HG03442 (cell line): ENCODE measurements around the gene ZNF334.

Experiments
- ATAC-seq: cut with Tn5 transposase; IDR thresholded peaks from one replicate; pipeline ENCODE4 v1.9.1; 2021; ENCODE audit warnings: mild to moderate bottlenecking, moderate library complexity; ENCODE audit not compliant: unreplicated experiment

The ZNF334 gene

GRCh38 chr20:46488451-46488850, 24.9 kb downstream of the ZNF334 start:
- no peak for ATAC-seq

GRCh38 chr20:46487628-46488027, 25.7 kb downstream of the ZNF334 start:
- ATAC-seq = no peak

DNA sequence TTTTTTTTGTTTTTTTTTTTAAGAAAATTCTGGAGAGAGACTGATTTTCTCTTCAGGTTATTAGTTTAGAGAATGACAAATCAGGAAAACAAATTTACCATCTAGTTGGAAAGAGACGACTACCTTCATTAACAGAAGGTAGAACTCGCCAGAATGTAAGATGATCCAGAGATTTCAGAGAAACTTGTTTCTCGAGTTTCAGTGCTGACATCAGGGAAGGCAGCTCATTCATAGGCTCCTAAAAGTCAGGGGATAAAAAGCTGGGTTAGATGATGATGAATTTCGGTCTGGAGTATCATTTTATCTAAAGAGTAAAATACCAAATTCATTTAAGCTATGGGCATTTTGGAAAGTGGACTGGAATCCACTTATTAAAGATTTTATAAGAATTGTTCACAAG, 27.9 kb downstream of the ZNF334 start:
- no peak for ATAC-seq

DNA sequence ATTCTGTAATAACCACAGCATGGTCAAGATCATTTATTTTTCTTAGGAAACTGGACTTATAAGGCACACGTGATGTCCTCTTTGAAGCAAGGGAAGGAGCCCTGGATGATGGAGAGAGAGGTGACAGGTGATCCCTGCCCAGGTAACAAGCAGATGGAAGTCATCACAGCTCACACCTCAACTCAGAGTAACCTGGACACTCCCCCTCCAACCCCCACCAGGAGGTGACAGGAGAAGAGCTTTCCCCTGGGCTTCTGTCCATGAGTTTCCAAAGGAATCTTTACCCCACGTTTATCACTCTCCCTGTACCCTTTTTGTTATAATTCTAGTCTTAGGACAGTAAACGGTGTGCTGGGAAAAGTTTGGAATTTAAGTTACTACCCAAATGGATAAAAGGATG, 28.4 kb downstream of the ZNF334 start:
- ATAC-seq = no peak

DNA sequence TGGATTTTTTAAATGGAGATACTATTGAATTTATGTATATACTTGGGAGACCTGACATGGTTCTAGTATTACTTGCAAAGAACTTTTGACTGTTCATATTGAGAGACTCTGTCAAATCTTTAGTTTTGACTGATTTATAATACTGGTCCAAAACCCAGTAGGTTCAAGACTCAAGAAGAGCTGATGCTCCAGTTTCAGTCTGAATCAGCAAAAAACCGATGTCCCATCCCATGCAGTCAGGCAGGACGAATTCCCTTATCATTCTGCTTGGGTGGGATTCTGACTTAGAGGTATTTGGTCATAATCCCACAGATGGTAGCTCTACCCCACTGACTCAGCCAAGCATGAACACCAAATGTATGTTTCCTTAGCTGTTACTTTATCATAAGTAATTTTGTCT, 29.5 kb downstream of the ZNF334 start:
- ATAC-seq = no peak

DNA sequence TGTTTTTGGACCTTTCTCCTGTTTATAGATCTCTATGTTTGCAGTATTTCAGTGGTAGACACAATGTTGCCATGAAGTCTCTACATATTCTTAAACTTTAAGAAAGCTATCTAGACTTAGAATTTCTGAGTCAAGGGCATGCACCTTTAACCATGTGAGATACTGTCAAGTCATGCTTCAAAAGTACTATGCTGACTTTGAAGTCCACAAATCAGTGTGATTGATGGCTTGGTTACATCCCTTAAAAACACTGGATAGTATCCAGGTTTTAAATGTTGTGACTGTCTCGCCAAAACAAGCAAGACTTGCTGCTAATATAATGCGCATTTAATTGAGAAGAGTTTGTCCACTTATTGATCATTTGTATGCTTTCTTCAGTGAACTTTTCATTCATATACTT, 30.5 kb downstream of the ZNF334 start:
- no peak for ATAC-seq

GRCh38 chr20:46477640-46478039, 35.7 kb downstream of the ZNF334 start:
- no peak for ATAC-seq

- no peak for ATAC-seq
Observed at GRCh38 chr20:46477225-46477624, 36.1 kb downstream of the ZNF334 start.

DNA sequence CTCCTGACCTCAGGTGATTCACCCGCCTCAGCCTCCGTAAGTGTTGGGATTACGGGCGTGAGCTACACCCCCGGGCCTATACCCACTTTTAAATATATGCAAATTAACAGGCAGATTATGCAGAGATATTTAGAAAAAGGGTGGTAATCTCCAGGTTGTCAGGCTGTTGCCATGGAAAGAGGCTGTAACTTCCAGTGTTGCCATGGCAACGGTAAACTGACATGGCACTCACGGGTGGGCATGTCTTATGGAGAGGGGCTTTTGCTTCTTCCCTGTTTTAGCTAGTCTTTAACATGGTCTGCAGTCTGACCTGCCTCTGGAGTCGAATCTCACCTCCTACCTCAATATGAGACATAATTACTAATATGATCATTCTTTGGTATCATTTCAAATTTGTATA, 44.9 kb downstream of the ZNF334 start:
- no peak for ATAC-seq

- ATAC-seq = no peak
Observed at GRCh38 chr20:46464451-46464850, 48.9 kb downstream of the ZNF334 start.

DNA sequence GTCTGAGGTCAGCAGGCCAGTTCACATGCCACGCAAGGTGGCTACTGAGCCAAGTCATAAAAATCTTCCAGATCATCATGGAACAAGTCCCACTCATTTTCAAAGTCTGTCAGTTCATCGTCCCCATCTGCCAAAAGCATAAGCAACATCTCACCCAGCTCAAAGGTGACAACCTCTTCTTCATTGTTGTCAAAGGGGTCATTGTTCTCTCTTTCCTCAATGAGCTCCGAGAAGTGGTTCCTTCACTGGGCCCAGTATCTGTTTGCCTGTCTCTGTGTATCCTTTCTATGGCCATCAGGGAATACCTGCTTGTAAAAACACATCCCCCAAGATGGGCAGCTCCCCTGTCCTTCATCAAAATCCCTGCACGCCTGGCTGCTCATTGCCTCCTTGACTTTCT, 49.5 kb downstream of the ZNF334 start:
- no peak for ATAC-seq

DNA sequence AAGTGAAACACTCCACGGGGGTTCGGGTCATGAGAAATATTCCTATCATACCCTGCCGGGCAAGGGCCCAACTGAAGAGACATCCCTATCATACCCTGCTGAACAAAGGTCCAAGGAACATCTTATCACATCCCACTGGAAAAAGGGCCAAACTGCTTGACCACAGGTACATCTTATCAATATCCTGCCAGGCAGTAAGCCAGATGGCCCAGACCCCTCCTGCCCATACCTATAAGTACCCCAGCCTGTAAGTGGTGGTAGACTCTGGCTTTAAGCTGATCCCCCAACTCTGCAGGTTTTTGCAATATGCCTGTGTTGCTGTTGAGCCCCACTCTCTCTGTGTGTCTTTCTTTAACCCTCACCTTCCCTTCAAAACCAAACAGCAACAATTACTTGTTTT, 51.6 kb downstream of the ZNF334 start:
- no peak for ATAC-seq

DNA sequence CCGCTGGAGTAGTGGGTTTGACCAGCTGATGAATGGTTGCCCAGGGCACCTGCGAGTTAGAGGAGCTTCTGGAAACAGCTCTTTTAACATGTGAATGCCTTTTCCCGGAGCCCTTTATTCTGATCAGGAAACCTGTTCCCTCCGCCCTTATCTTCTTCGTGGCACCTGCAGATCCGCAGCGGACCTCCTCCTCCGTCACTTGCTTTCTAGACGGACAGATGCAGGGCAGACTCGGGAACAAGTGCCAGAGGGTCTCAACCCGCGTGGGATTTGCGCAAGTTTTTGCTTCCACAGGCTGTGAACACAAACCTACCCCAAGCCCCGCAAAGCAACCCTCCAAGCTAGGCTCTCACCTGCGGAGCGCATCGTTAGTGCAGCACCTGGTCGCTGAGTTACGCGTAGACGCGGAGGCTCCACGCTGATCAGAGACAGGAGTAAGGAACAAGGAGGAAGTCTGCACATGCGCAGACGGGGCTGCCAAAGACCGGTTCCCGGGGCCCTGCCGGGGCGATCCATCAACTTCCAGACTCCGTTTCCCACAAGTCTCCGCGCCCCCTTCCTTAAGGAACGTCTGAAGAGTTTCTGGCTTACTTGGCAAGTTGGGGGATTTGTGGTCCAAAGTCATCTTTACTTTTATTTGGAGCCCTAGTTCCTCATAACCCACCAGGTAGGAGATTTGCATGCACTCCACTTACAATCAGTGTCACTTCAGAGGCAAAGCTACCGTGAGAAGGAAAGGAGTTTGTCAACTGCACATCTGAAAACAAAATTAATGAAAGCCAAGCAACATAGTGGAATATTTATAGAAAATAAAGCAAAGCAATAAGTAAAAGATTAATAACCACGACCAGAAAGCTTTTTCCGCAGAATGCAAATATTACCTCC, 54.3 kb downstream of the ZNF334 start:
- ATAC-seq = no peak

DNA sequence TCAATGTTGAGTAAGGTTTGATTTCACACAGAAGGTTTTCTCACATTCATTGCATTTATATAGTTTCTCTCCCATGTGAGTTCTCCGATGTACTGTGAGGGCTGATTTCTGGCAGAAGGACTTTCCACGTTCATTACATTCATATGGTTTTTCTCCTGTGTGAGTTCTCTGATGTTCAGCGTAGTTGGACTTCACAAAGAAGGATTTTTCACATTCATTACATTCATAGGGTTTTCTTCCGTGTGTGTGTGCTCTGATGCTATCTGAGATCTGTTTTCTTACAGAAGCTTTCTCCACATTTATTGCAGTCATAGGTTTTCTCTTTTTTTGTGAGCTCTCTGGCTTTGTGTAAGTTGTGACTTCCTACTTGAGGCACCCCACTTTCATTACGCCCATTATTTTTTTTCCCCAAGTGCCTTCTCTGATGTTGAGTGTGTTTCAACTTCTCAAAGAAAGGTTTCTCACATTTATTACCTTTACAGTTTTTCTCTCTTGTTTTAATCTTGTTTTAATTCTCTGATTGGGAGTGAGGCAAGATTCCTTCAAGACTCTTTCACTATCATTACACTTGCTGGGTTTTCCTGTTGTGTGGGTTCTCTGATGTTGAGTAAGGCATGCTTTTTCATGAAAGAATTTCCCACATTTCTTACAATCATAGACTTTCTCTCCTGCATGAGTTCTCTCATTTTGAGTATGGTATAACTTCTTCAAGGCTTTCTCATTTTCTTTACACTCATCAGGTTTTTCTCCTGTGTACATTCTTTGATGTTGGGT, 56.9 kb downstream of the ZNF334 start:
- ATAC-seq = no peak

GRCh38 chr20:46455729-46456128, 57.6 kb downstream of the ZNF334 start:
- ATAC-seq = no peak
